ENCODE measurements around the gene XXYLT1. TPM values are rescaled to one million over a fixed set of nuclear protein-coding genes. Genes with fewer than 3 reads are reported as not detected.
A peak's percentile ranks its signal among the peaks of the same experiment; 100 is the strongest.

XXYLT1 gene
- total RNA-seq, 2 experiments from 2014 or later: 3.1 to 3.7 TPM

DNA sequence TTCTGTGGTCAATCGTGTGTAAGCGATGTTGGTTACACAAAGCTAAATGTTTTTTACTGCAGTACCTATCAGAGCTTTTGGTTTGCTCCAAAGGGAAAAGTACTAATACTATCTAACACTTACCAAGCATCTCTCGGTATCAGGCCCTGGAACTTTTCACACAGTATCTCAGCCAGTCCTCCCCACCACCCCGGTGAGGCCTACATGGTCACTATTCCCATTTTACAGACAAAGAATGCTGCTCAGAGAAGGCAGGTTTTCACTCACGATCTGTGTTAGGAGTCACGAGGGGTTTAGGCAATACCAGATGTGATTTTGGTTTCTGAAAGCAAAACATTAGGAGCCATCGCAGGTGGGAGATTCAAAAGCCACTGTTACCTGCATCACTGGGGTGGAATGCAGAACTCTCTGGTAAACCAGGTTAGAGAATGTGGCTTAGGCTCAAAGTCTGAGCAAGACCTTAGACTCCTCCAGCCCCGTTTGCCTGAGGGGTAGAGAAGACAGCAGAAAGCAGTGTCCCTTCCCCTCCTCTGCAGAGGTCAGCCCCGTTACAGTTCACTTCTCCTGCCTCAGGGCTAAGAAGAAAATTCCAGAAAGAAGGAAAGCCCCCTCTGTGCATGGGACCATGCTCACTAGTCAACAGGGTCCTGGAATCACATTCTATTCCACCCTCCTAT lies 57.2 kb downstream of the XXYLT1 start:
- Mint-ChIP-seq H3K36me3 (ENCODE audit: low read depth) (peaks cover 5% of the 10 kb centered on the region), H3K4me3 (no peak overlapping the region), H3K27me3 (no peaks in the 10 kb centered on the region), H3K4me1 (ENCODE audit: low read depth) (peaks cover 5% of the 10 kb centered on the region), H3K9me3 (no peaks in the 10 kb centered on the region), H3K27ac (no peak overlapping the region)
- H3K4me3 ChIP-seq (ENCODE audit: low read length): no peak overlapping the region
- POLR2A ChIA-PET: no interaction called here
- no peaks in the 10 kb centered on the region for H3K36me3 ChIP-seq (ENCODE audit: insufficient read depth, low read length)
- CTCF ChIA-PET: interaction anchor here (1.0 kb wide), 1 partner anchor 531 kb away, joined by 3 read pairs; no protein-coding TSS in a partner anchor
- TF ChIP-seq, protein P1, sequence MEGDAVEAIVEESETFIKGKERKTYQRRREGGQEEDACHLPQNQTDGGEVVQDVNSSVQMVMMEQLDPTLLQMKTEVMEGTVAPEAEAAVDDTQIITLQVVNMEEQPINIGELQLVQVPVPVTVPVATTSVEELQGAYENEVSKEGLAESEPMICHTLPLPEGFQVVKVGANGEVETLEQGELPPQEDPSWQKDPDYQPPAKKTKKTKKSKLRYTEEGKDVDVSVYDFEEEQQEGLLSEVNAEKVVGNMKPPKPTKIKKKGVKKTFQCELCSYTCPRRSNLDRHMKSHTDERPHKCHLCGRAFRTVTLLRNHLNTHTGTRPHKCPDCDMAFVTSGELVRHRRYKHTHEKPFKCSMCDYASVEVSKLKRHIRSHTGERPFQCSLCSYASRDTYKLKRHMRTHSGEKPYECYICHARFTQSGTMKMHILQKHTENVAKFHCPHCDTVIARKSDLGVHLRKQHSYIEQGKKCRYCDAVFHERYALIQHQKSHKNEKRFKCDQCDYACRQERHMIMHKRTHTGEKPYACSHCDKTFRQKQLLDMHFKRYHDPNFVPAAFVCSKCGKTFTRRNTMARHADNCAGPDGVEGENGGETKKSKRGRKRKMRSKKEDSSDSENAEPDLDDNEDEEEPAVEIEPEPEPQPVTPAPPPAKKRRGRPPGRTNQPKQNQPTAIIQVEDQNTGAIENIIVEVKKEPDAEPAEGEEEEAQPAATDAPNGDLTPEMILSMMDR (IDR thresholded peaks at IDR 0.05): no peak
- no peak for ATAC-seq (ENCODE audit: poor library complexity)
- no peaks in the 10 kb centered on the region for H3K9me3 ChIP-seq (ENCODE audit: control insufficient read depth in 1 of 2, insufficient read depth in 1 of 2, low read length in 2 of 2)
- H3K27ac ChIP-seq (ENCODE audit: low read depth in 1 of 2, low read length in 2 of 2): no peak overlapping the region
- no peaks in the 10 kb centered on the region for H3K27me3 ChIP-seq (ENCODE audit: control insufficient read depth in 1 of 2, insufficient read depth in 2 of 2, low read length in 2 of 2)
- no peaks in the 10 kb centered on the region for H3K4me1 ChIP-seq (ENCODE audit: insufficient read depth, low read length)
- intact Hi-C loops (cut with DNase I, micrococcal nuclease): no loop called here
- no peak for DNase-seq

- peak in 1 of 14 experiments; percentile 3 for DNase-seq
- no peaks in the 10 kb centered on the region for H3K36me3 ChIP-seq (ENCODE audit: insufficient read depth, low read length)
- H3K4me1 ChIP-seq (ENCODE audit: insufficient read depth, low read length): no peaks in the 10 kb centered on the region
- CTCF ChIA-PET: interaction anchor here (1.0 kb wide), 1 partner anchor 530 kb away, joined by 3 read pairs; no protein-coding TSS in a partner anchor
- Mint-ChIP-seq H3K4me3 (no peak overlapping the region), H3K36me3 (ENCODE audit: low read depth) (peaks cover 4% of the 10 kb centered on the region), H3K4me1 (ENCODE audit: low read depth) (peaks cover 11% of the 10 kb centered on the region), H3K27ac (no peak overlapping the region), H3K9me3 (no peaks in the 10 kb centered on the region), H3K27me3 (no peaks in the 10 kb centered on the region)
- no peaks in the 10 kb centered on the region for H3K27me3 ChIP-seq (ENCODE audit: control insufficient read depth in 1 of 2, insufficient read depth in 2 of 2, low read length in 2 of 2)
- H3K9me3 ChIP-seq (ENCODE audit: control insufficient read depth in 1 of 2, insufficient read depth in 1 of 2, low read length in 2 of 2): no peaks in the 10 kb centered on the region
- no peak overlapping the region for H3K4me3 ChIP-seq (ENCODE audit: low read length)
- no peak overlapping the region for H3K27ac ChIP-seq (ENCODE audit: low read depth in 1 of 2, low read length in 2 of 2)
- ATAC-seq (ENCODE audit: poor library complexity): no peak
- TF ChIP-seq, protein P1 (IDR thresholded peaks at IDR 0.05): no peak
- intact Hi-C loops (cut with DNase I, micrococcal nuclease): no loop called here
- POLR2A ChIA-PET: no interaction called here
Observed at GRCh38 chr3:195212749-195213375, 58.1 kb downstream of the XXYLT1 start.

DNA sequence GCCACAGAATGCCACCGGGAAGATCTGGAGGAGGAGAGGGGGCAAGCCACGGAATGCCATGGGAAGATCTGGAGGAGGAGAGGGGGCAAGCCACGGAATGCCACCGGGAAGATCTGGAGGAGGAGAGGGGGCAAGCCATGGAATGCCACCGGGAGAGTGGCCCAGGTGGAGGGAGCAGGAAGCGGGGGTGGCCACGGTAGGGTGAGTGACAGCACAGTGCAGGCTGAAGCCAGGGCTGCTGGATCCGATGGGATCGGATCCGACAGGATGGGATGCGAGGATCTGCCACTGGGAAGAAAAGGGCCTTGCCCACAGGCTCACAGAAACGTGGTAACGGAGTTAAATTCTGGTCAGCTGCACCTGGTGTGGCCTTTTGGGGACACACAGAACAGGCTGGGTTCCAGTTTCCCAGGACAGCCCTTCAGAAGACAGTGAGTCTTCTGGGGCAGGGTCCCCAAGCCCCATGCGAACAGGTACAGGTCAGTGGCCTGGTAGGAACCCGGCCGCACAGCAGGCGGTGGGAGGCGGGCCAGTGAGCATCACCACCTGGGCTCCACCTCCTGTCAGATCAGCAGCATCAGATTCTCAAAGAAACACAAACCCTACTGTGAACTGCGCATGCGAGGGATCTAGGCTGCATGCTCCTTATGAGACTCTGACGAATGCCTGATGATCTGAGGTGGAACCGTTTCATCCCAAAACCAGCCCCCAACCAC lies 58.8 kb downstream of the XXYLT1 start:
- H3K27ac Mint-ChIP-seq: no peak overlapping the region
- Histone ChIP-seq H3K27ac (ENCODE audit: low read depth in 1 of 2, low read length in 2 of 2) (no peak overlapping the region), H3K4me3 (ENCODE audit: low read length) (no peak overlapping the region), H3K36me3 (ENCODE audit: insufficient read depth, low read length) (no peaks in the 10 kb centered on the region), H3K9me3 (ENCODE audit: control insufficient read depth in 1 of 2, insufficient read depth in 1 of 2, low read length in 2 of 2) (peaks cover 0 to under 1% of the 10 kb centered on the region in 2 experiments), H3K4me1 (ENCODE audit: insufficient read depth, low read length) (no peaks in the 10 kb centered on the region), H3K27me3 (ENCODE audit: control insufficient read depth in 1 of 2, insufficient read depth in 2 of 2, low read length in 2 of 2) (no peaks in the 10 kb centered on the region)
- peaks cover 11% of the 10 kb centered on the region for H3K4me1 Mint-ChIP-seq (ENCODE audit: low read depth)
- H3K36me3 Mint-ChIP-seq (ENCODE audit: low read depth): peaks cover 4% of the 10 kb centered on the region
- no peaks in the 10 kb centered on the region for H3K9me3 Mint-ChIP-seq
- TF ChIP-seq, protein P1 (IDR thresholded peaks at IDR 0.05): no peak
- CTCF ChIA-PET: no interaction called here
- intact Hi-C loops (cut with DNase I, micrococcal nuclease): no loop called here
- ATAC-seq (ENCODE audit: poor library complexity): no peak
- DNase-seq: peak in 1 of 14 experiments; percentile 3
- POLR2A ChIA-PET: no interaction called here
- no peaks in the 10 kb centered on the region for H3K27me3 Mint-ChIP-seq
- no peak overlapping the region for H3K4me3 Mint-ChIP-seq
